Activated CD4-positive, alpha-beta T cell treated with anti-CD3 and anti-CD28 coated beads, Interleukin-2, amount 10 ng/mL, durations not matched to agents 24 days and 14 days (primary cell): ENCODE results near the gene TSHZ1. TPM values are rescaled to one million over a fixed set of nuclear protein-coding genes. Genes with fewer than 3 reads are reported as not detected.
A peak's percentile ranks its signal among the peaks of the same experiment; 100 is the strongest.
"Not testable (repeated sequence)": the region's sequence is repeated elsewhere in the genome, so short reads cannot be mapped to it uniquely, and the experiment has no call there.

Experiments used
- DNase-seq: peaks from one replicate; pipeline ENCODE4 v3.0.0; 2022
- H3K27ac Mint-ChIP-seq: one replicate; pipeline ENCODE4 v1.8.0; 2022; ENCODE audit warnings: mild to moderate bottlenecking, mixed read lengths
- H3K27me3 Mint-ChIP-seq: one replicate; pipeline ENCODE4 v1.8.0; 2022; ENCODE audit warnings: mixed read lengths
- H3K36me3 Mint-ChIP-seq: one replicate; pipeline ENCODE4 v1.8.0; 2022; ENCODE audit warnings: low read depth, mild to moderate bottlenecking, mixed read lengths
- H3K4me1 Mint-ChIP-seq: one replicate; pipeline ENCODE4 v1.8.0; 2021; ENCODE audit warnings: mixed read lengths
- H3K4me3 Mint-ChIP-seq: one replicate; pipeline ENCODE4 v1.8.0; 2022; ENCODE audit warnings: mild to moderate bottlenecking, moderate library complexity, mixed read lengths
- H3K9me3 Mint-ChIP-seq: one replicate; pipeline ENCODE4 v1.8.0; 2021; ENCODE audit warnings: mixed read lengths
- intact Hi-C: fragments of 100-400 bp; cut with micrococcal nuclease; formaldehyde crosslinking; loops from one replicate; pipeline ENCODE4 v1.15.1; 2023
- total RNA-seq: library from RNA; stranded (reverse); gene quantifications from 2 replicates; pipeline ENCODE4 v1.2.3, GENCODE V29; 2022

Gene TSHZ1
- total RNA-seq, 1 donor from 2014 or later: 12.4 TPM

GRCh38 chr18:75323821-75324585 lies 113.4 kb downstream of the TSHZ1 start:
- Mint-ChIP-seq H3K27ac (no peak overlapping the region), H3K27me3 (peaks cover 9% of the 10 kb centered on the region), H3K36me3 (peaks cover 2% of the 10 kb centered on the region), H3K4me3 (no peak overlapping the region), H3K9me3 (peaks cover 15% of the 10 kb centered on the region), H3K4me1 (no peaks in the 10 kb centered on the region)
- intact Hi-C loops: no loop called here
- DNase-seq: no peak

GRCh38 chr18:75324686-75325257 lies 114.2 kb downstream of the TSHZ1 start:
- H3K4me3 Mint-ChIP-seq: no peak overlapping the region
- H3K4me1 Mint-ChIP-seq: no peaks in the 10 kb centered on the region
- H3K27ac Mint-ChIP-seq: no peak overlapping the region
- peaks cover 15% of the 10 kb centered on the region for H3K9me3 Mint-ChIP-seq
- H3K36me3 Mint-ChIP-seq: peaks cover 2% of the 10 kb centered on the region
- no peak for DNase-seq
- intact Hi-C loops: no loop called here
- H3K27me3 Mint-ChIP-seq: peaks cover 9% of the 10 kb centered on the region

- H3K27ac Mint-ChIP-seq, intact Hi-C loops, H3K4me3 Mint-ChIP-seq, H3K36me3 Mint-ChIP-seq, H3K4me1 Mint-ChIP-seq, DNase-seq, H3K27me3 Mint-ChIP-seq: not testable (repeated sequence)
- H3K9me3 Mint-ChIP-seq: peaks cover 15% of the 10 kb centered on the region
These were observed 119.2 kb downstream of the TSHZ1 start for GRCh38 chr18:75329753-75330152.

GRCh38 chr18:75330308-75330707 lies 119.7 kb downstream of the TSHZ1 start:
- Mint-ChIP-seq H3K27me3 (peaks cover 7% of the 10 kb centered on the region), H3K4me3 (no peak overlapping the region), H3K27ac (no peak overlapping the region), H3K4me1 (no peaks in the 10 kb centered on the region), H3K36me3 (peaks cover 2% of the 10 kb centered on the region), H3K9me3 (peaks cover 10% of the 10 kb centered on the region)
- intact Hi-C loops: no loop called here
- no peak for DNase-seq

- no peak overlapping the region for H3K27ac Mint-ChIP-seq
- no peaks in the 10 kb centered on the region for H3K9me3 Mint-ChIP-seq
These were observed 124.3 kb downstream of the TSHZ1 start for GRCh38 chr18:75334869-75335268.

GRCh38 chr18:75335511-75335910 lies 124.9 kb downstream of the TSHZ1 start:
- no peaks in the 10 kb centered on the region for H3K9me3 Mint-ChIP-seq
- no peak for DNase-seq
- H3K4me3 Mint-ChIP-seq: no peak overlapping the region
- no peak overlapping the region for H3K27ac Mint-ChIP-seq
- H3K4me1 Mint-ChIP-seq: no peaks in the 10 kb centered on the region
- H3K27me3 Mint-ChIP-seq: no peaks in the 10 kb centered on the region
- H3K36me3 Mint-ChIP-seq: no peaks in the 10 kb centered on the region
- intact Hi-C loops: no loop called here

More at GRCh38 chr18:75334869-75335268, 124.3 kb downstream of the TSHZ1 start:
- Mint-ChIP-seq H3K27me3 (no peaks in the 10 kb centered on the region), H3K36me3 (no peaks in the 10 kb centered on the region), H3K4me1 (no peaks in the 10 kb centered on the region), H3K4me3 (no peak overlapping the region)
- intact Hi-C loops: no loop called here
- DNase-seq: peak; percentile 46

- Mint-ChIP-seq H3K27ac (no peak overlapping the region), H3K27me3 (no peaks in the 10 kb centered on the region), H3K4me1 (no peaks in the 10 kb centered on the region), H3K36me3 (no peaks in the 10 kb centered on the region), H3K9me3 (no peaks in the 10 kb centered on the region), H3K4me3 (no peak overlapping the region)
- intact Hi-C loops: no loop called here
- DNase-seq: no peak
These were observed 126.2 kb downstream of the TSHZ1 start for GRCh38 chr18:75336767-75337166.

- Mint-ChIP-seq H3K4me1 (no peaks in the 10 kb centered on the region), H3K4me3 (no peak overlapping the region), H3K9me3 (no peaks in the 10 kb centered on the region), H3K36me3 (no peaks in the 10 kb centered on the region), H3K27me3 (no peaks in the 10 kb centered on the region), H3K27ac (no peak overlapping the region)
- intact Hi-C loops: no loop called here
- DNase-seq: no peak
These were observed 126.8 kb downstream of the TSHZ1 start for GRCh38 chr18:75337348-75337747.

- intact Hi-C loops: no loop called here
- no peak for DNase-seq
- Mint-ChIP-seq H3K36me3 (no peaks in the 10 kb centered on the region), H3K4me1 (no peaks in the 10 kb centered on the region), H3K27ac (no peak overlapping the region), H3K4me3 (no peak overlapping the region), H3K27me3 (no peaks in the 10 kb centered on the region), H3K9me3 (no peaks in the 10 kb centered on the region)
These were observed 128.0 kb downstream of the TSHZ1 start for GRCh38 chr18:75338631-75339030.

Other genes starting within 250 kb of the TSHZ1 start
- gene PTGR3, start 1.7 kb upstream of the TSHZ1 start, total RNA-seq: 23.3 and 23.6 TPM in 2 replicates
- gene SMIM21, start 216.9 kb downstream of the TSHZ1 start, total RNA-seq: not detected in 2 replicates